IMR-90 (cell line): ENCODE measurements around the gene LIN28A. TPM values are rescaled to one million over a fixed set of nuclear protein-coding genes. Genes with fewer than 3 reads are reported as not detected.

Experiments
- ATAC-seq: fragments of 200-7000 bp; cut with Tn5 transposase; 2 replicates; pipeline ENCODE4 v1.9.1; 2020; ENCODE audit warnings: low read depth, mild to moderate bottlenecking, moderate library complexity
- BruUV-seq: library from RNA; stranded (reverse); fragments of 400-500 nt; replicated peaks from 2 replicates; lab custom pipeline; 2021; lab: Mats Ljungman, UMichigan
- CTCF ChIA-PET: fragments of 300-600 bp; formaldehyde crosslinking; extraction: SDS; loops from one replicate; lab custom pipeline; 2021; ENCODE audit warnings: antibody characterized with exemption; lab: Yijun Ruan, JAX
- POLR2A ChIA-PET: fragments of 300-600 bp; sonication (Branson Sonifier 250); formaldehyde crosslinking; loops from one replicate; lab custom pipeline; 2022; ENCODE audit warnings: antibody characterized with exemption; ENCODE audit not compliant: unreplicated experiment; lab: Charles Lee
- DNase-seq: peaks from one replicate; pipeline ENCODE4 v3.0.0; 2013
- H2AFZ ChIP-seq: replicated peaks from 2 replicates; pipeline ENCODE3; 2013; ENCODE audit warnings: low read length, mild to moderate bottlenecking; ENCODE audit not compliant: poor library complexity
- H2AK5ac ChIP-seq: 2 replicates; pipeline ENCODE4 v1.6.1; 2013; ENCODE audit warnings: low read depth, low read length, inconsistent platforms
- H2AK9ac ChIP-seq: replicated peaks from 2 replicates; pipeline ENCODE3; 2013; ENCODE audit warnings: mild to moderate bottlenecking, low read depth, low read length, moderate library complexity; ENCODE audit not compliant: poor library complexity
- H2BK120ac ChIP-seq: 2 replicates; pipeline ENCODE4 v1.6.1; 2013; ENCODE audit warnings: low read depth, low read length, inconsistent platforms
- H2BK15ac ChIP-seq: 3 replicates; pipeline ENCODE4 v1.6.1; 2013; ENCODE audit warnings: low read depth, low read length, inconsistent platforms
- H2BK20ac ChIP-seq: 2 replicates; pipeline ENCODE4 v1.6.1; 2013; ENCODE audit warnings: low read depth, mild to moderate bottlenecking, inconsistent platforms, low read length, moderate library complexity
- H2BK5ac ChIP-seq: 2 replicates; pipeline ENCODE4 v1.6.1; 2013; ENCODE audit warnings: mild to moderate bottlenecking, low read depth, low read length, inconsistent platforms; ENCODE audit not compliant: poor library complexity, severe bottlenecking
- H3K14ac ChIP-seq: replicated peaks from 2 replicates; pipeline ENCODE4 v1.6.1; 2013; ENCODE audit warnings: low read depth, low read length, inconsistent platforms
- H3K18ac ChIP-seq: 2 replicates; pipeline ENCODE4 v1.6.1; 2013; ENCODE audit warnings: low read depth, low read length, control low read depth
- H3K23ac ChIP-seq: 2 replicates; pipeline ENCODE4 v1.6.1; 2013; ENCODE audit warnings: low read depth, low read length, inconsistent platforms
- H3K27ac ChIP-seq: 2 replicates; pipeline ENCODE4 v1.5.1; 2013; ENCODE audit warnings: mild to moderate bottlenecking, control low read depth, low read length; ENCODE audit not compliant: insufficient read depth
- H3K27me3 ChIP-seq: 2 replicates; pipeline ENCODE4 v1.6.1; 2013; ENCODE audit warnings: low read length; ENCODE audit not compliant: control insufficient read depth, insufficient read depth
- H3K36me3 ChIP-seq: 2 replicates; pipeline ENCODE4 v1.6.1; 2013; ENCODE audit warnings: low read length, mixed read lengths; ENCODE audit not compliant: control insufficient read depth, insufficient read depth
- H3K4ac ChIP-seq: 2 replicates; pipeline ENCODE4 v1.6.1; 2013; ENCODE audit warnings: low read depth, low read length, inconsistent platforms
- H3K4me1 ChIP-seq: 2 replicates; pipeline ENCODE4 v1.6.1; 2013; ENCODE audit warnings: low read length, mixed read lengths; ENCODE audit not compliant: control insufficient read depth, insufficient read depth
- H3K4me2 ChIP-seq: 2 replicates; pipeline ENCODE4 v1.6.1; 2013; ENCODE audit warnings: low read depth, mild to moderate bottlenecking, control low read depth, low read length, moderate library complexity
- H3K4me3 ChIP-seq: 2 replicates; pipeline ENCODE4 v1.5.1; 2013; ENCODE audit warnings: low read depth, mild to moderate bottlenecking, control low read depth, low read length, moderate library complexity; ENCODE audit not compliant: insufficient read depth
- H3K56ac ChIP-seq: 2 replicates; pipeline ENCODE4 v1.6.1; 2013; ENCODE audit warnings: low read length, inconsistent platforms; ENCODE audit not compliant: insufficient read depth; ENCODE audit errors: extremely low read depth
- H3K79me1 ChIP-seq, 2 experiments: 2 replicates each; pipeline ENCODE4 v1.6.1; 2013; ENCODE audit warnings: low read length in 2 of 2, inconsistent platforms in 1 of 2, low read depth in 1 of 2
- H3K9ac ChIP-seq: 2 replicates; pipeline ENCODE4 v1.6.1; 2013; ENCODE audit warnings: low read depth, low read length, control low read depth
- H3K9me1 ChIP-seq: 2 replicates; pipeline ENCODE4 v1.6.1; 2013; ENCODE audit warnings: low read length, inconsistent platforms; ENCODE audit not compliant: insufficient read depth
- H3K9me3 ChIP-seq: 2 replicates; pipeline ENCODE4 v1.6.1; 2013; ENCODE audit warnings: low read length; ENCODE audit not compliant: control insufficient read depth, insufficient read depth
- H4K20me1 ChIP-seq: 2 replicates; pipeline ENCODE4 v1.6.1; 2013; ENCODE audit warnings: low read length, inconsistent platforms; ENCODE audit not compliant: insufficient read depth
- H4K5ac ChIP-seq: 2 replicates; pipeline ENCODE4 v1.6.1; 2013; ENCODE audit warnings: mild to moderate bottlenecking, low read depth, low read length, control low read depth
- H4K8ac ChIP-seq, 2 experiments: 2 replicates each; pipeline ENCODE4 v1.6.1; 2013; ENCODE audit warnings: low read depth in 2 of 2, low read length in 2 of 2, control low read depth in 1 of 2, inconsistent platforms in 1 of 2
- H4K91ac ChIP-seq: 2 replicates; pipeline ENCODE4 v1.6.1; 2013; ENCODE audit warnings: low read depth, low read length, inconsistent platforms; ENCODE audit not compliant: insufficient read depth
- BHLHE40 ChIP-seq: fragments of 150-350 bp; IDR thresholded peaks from 2 replicates; pipeline ENCODE4 v1.6.1; 2016; ENCODE audit warnings: mild to moderate bottlenecking, low read depth, low read length
- CEBPB ChIP-seq: IDR thresholded peaks from 2 replicates; pipeline ENCODE4 v1.6.1; 2012; ENCODE audit warnings: low read depth, low read length, improper control_type of control experiment
- CHD1 ChIP-seq: IDR thresholded peaks from 2 replicates; pipeline ENCODE4 v1.6.1; 2012; ENCODE audit warnings: low read depth, low read length, improper control_type of control experiment
- CTCF ChIP-seq: conservative IDR thresholded peaks from 2 replicates; pipeline ENCODE4 v1.5.1; 2012; ENCODE audit warnings: mild to moderate bottlenecking, low read depth, low read length, improper control_type of control experiment
- ELK1 ChIP-seq: fragments of 150-350 bp; IDR thresholded peaks from 2 replicates; pipeline ENCODE4 v1.6.1; 2016; ENCODE audit warnings: low read depth, mild to moderate bottlenecking, low read length, moderate library complexity, borderline replicate concordance
- FOS ChIP-seq: fragments of 150-350 bp; IDR thresholded peaks from 2 replicates; pipeline ENCODE4 v1.6.1; 2016; ENCODE audit warnings: low read depth, low read length
- MAFK ChIP-seq: IDR thresholded peaks from 2 replicates; pipeline ENCODE4 v1.6.1; 2012; ENCODE audit warnings: low read depth, low read length, improper control_type of control experiment
- MAZ ChIP-seq: IDR thresholded peaks from 2 replicates; pipeline ENCODE4 v1.6.1; 2012; ENCODE audit warnings: low read depth, mild to moderate bottlenecking, low read length, improper control_type of control experiment, moderate library complexity, borderline replicate concordance
- MXI1 ChIP-seq: IDR thresholded peaks from 2 replicates; pipeline ENCODE4 v1.6.1; 2012; ENCODE audit warnings: low read depth, mild to moderate bottlenecking, low read length, moderate library complexity, borderline replicate concordance
- NFE2L2 ChIP-seq: fragments of 150-350 bp; IDR thresholded peaks from 2 replicates; pipeline ENCODE4 v1.6.1; 2016; ENCODE audit warnings: low read depth, mild to moderate bottlenecking, low read length
- POLR2A ChIP-seq: IDR thresholded peaks from 2 replicates; pipeline ENCODE4 v1.6.1; 2012; ENCODE audit warnings: mild to moderate bottlenecking, low read depth, low read length
- RAD21 ChIP-seq: IDR thresholded peaks from 2 replicates; pipeline ENCODE4 v1.6.1; 2012; ENCODE audit warnings: low read length, improper control_type of control experiment
- RCOR1 ChIP-seq: IDR thresholded peaks from 2 replicates; pipeline ENCODE4 v1.6.1; 2012; ENCODE audit warnings: mild to moderate bottlenecking, low read length, improper control_type of control experiment; ENCODE audit not compliant: insufficient replicate concordance
- RFX5 ChIP-seq: IDR thresholded peaks from 2 replicates; pipeline ENCODE4 v1.8.0; 2012; ENCODE audit warnings: low read depth, mild to moderate bottlenecking, low read length, moderate library complexity
- SMC3 ChIP-seq: fragments of 150-350 bp; IDR thresholded peaks from 2 replicates; pipeline ENCODE4 v1.6.1; 2016; ENCODE audit warnings: low read depth, mild to moderate bottlenecking, antibody characterized with exemption, low read length, moderate library complexity
- USF2 ChIP-seq: fragments of 150-350 bp; IDR thresholded peaks from 2 replicates; pipeline ENCODE4 v1.6.1; 2017; ENCODE audit warnings: mild to moderate bottlenecking, antibody characterized with exemption, low read length, low read depth
- WGBS, 2 experiments: methylation state at CpG; one replicate each; pipeline versions ENCODE4 v1.1.5 to v1.1.7; 2013; ENCODE audit warnings: missing lambda C conversion rate in 2 of 2; ENCODE audit not compliant: insufficient read length in 1 of 2; ENCODE audit errors: extremely low coverage in 2 of 2; 5-methylcytosine and 5-hydroxymethylcytosine counted together
- dilution Hi-C: fragments of 300-500 bp; cut with HindIII; formaldehyde crosslinking; loops from one replicate; pipeline ENCODE4 v1.14.3; 2018; ENCODE audit warnings: low sequenced_read_pairs; ENCODE audit not compliant: unreplicated experiment
- in situ Hi-C: fragments of 300-500 bp; cut with MboI; formaldehyde crosslinking; loops from 3 replicates; pipeline ENCODE4 v1.14.3; 2019; ENCODE audit warnings: low sequenced_read_pairs, inconsistent platforms, mixed read lengths
- intact Hi-C: fragments of 100-400 bp; cut with micrococcal nuclease; formaldehyde crosslinking; loops from 2 replicates; pipeline ENCODE4 v1.10.0; 2022
- polyA plus RNA-seq, 3 experiments: library from polyadenylated mRNA; depleted of rRNA; stranded (reverse); fragments of >200 nt; gene quantifications; 2 replicates each; pipeline ENCODE4 v1.2.3, GENCODE V29; 2012; ENCODE audit warnings: low replicate concordance in 1 of 3
- total RNA-seq: library from RNA; depleted of rRNA; stranded (reverse); fragments of >200 nt; gene quantifications from 2 replicates; pipeline ENCODE4 v1.2.3, GENCODE V29; 2012

The LIN28A gene
- total and polyA plus RNA-seq, 2 of the 4 experiments (the other 2 are of a cell fraction), result not detected

GRCh38 chr1:26376050-26376449 is 34.6 kb upstream of the LIN28A start:
- peaks cover 2% of the 10 kb centered on the region for H3K9me3 ChIP-seq
- H2BK5ac ChIP-seq, result no peak overlapping the region
- H3K27ac ChIP-seq, result no peak overlapping the region
- H3K4me2 ChIP-seq, result no peak overlapping the region
- peaks cover 7% of the 10 kb centered on the region for H3K9me1 ChIP-seq
- no peak overlapping the region for H4K8ac ChIP-seq
- H2AFZ ChIP-seq, result no peak overlapping the region
- ChIA-PET CTCF (no interaction called here), POLR2A (no interaction called here)
- no peak for TF ChIP-seq RCOR1
- no peak for TF ChIP-seq MXI1
- no peak for TF ChIP-seq SMC3
- TF ChIP-seq ELK1, result no peak
- no peak for TF ChIP-seq NFE2L2
- TF ChIP-seq CHD1, result no peak
- TF ChIP-seq POLR2A, result no peak
- no peak for TF ChIP-seq MAFK
- TF ChIP-seq MAZ, result no peak
- TF ChIP-seq CTCF, result no peak
- TF ChIP-seq USF2, result no peak
- TF ChIP-seq RFX5, result no peak
- no peak for TF ChIP-seq BHLHE40
- no peak for TF ChIP-seq CEBPB
- no peak for TF ChIP-seq RAD21
- no peak for TF ChIP-seq FOS
- intact Hi-C loops (no loop called here), dilution Hi-C loops (no loop called here), in situ Hi-C loops (no loop called here)
- no peak overlapping the region for H2BK15ac ChIP-seq
- no peaks in the 10 kb centered on the region for H3K27me3 ChIP-seq
- no peak overlapping the region for H2AK5ac ChIP-seq
- H3K18ac ChIP-seq, result no peak overlapping the region
- no peak overlapping the region for H3K4ac ChIP-seq
- H3K36me3 ChIP-seq, result no peaks in the 10 kb centered on the region
- H3K14ac ChIP-seq, result no peak overlapping the region
- no peak overlapping the region for H3K56ac ChIP-seq
- H2BK120ac ChIP-seq, result no peak overlapping the region
- no peak overlapping the region for H4K5ac ChIP-seq
- no peak overlapping the region for H3K23ac ChIP-seq
- peaks cover 10% of the 10 kb centered on the region for H3K4me1 ChIP-seq
- H3K4me3 ChIP-seq, result no peak overlapping the region
- DNase-seq (no peak), ATAC-seq (no peak)
- no peaks in the 10 kb centered on the region for H3K79me1 ChIP-seq
- no TSS peak for BruUV-seq
- no peak overlapping the region for H4K91ac ChIP-seq
- H2BK20ac ChIP-seq, result no peak overlapping the region
- no CpG with 5 or more reads among the region's 4 CpGs for WGBS, 2 experiments
- H2AK9ac ChIP-seq, result no peak overlapping the region
- no peaks in the 10 kb centered on the region for H4K20me1 ChIP-seq
- H3K9ac ChIP-seq, result no peak overlapping the region
